Activated CD4-positive, alpha-beta T cell treated with anti-CD3 and anti-CD28 coated beads, Interleukin-2, amount 50 U/mL, for 24 hours (primary cell): ENCODE data around the gene DCAF11.
A peak's percentile ranks its signal among the peaks of the same experiment; 100 is the strongest.
"Not testable (repeated sequence)": the region's sequence is repeated elsewhere in the genome, so short reads cannot be mapped to it uniquely, and the experiment has no call there.

Source experiments
- DNase-seq, 2 donors: peaks; one replicate each; pipeline ENCODE4 v3.0.0-alpha.2; 2020; ENCODE audit warnings: low read depth in 1 of 2, low spot score in 1 of 2

The DCAF11 gene

GRCh38 chr14:24095271-24096068 is 19.1 kb upstream of the DCAF11 start:
- peak in 1 of 2 donors; percentile 37 for DNase-seq

- no peak for DNase-seq
Observed at GRCh38 chr14:24096545-24097181, 17.9 kb upstream of the DCAF11 start.

- DNase-seq, result no peak
Observed at GRCh38 chr14:24098229-24098926, 16.2 kb upstream of the DCAF11 start.

GRCh38 chr14:24098927-24099813 is 15.4 kb upstream of the DCAF11 start:
- no peak for DNase-seq

- DNase-seq, result no peak
Observed at GRCh38 chr14:24100197-24100981, 14.2 kb upstream of the DCAF11 start.

GRCh38 chr14:24100982-24101494 is 13.5 kb upstream of the DCAF11 start:
- no peak for DNase-seq

- no peak for DNase-seq
Observed at GRCh38 chr14:24102357-24103048, 12.1 kb upstream of the DCAF11 start.

GRCh38 chr14:24103451-24103850 is 11.1 kb upstream of the DCAF11 start:
- DNase-seq, result no peak

GRCh38 chr14:24105609-24106239 is 8.9 kb upstream of the DCAF11 start:
- not testable (repeated sequence) for DNase-seq

- DNase-seq, result no peak
Observed at GRCh38 chr14:24106672-24107271, 7.8 kb upstream of the DCAF11 start.

- no peak for DNase-seq
Observed at GRCh38 chr14:24108336-24108874, 6.2 kb upstream of the DCAF11 start.

GRCh38 chr14:24110060-24110459 is 4.5 kb upstream of the DCAF11 start:
- no peak for DNase-seq

- DNase-seq, result no peak
Observed at GRCh38 chr14:24110523-24110922, 4.1 kb upstream of the DCAF11 start.

- no peak for DNase-seq
Observed at GRCh38 chr14:24113379-24113800, 1.2 kb upstream of the DCAF11 start.

GRCh38 chr14:24113801-24114531 is 611 bp upstream of the DCAF11 start:
- DNase-seq, result peak; percentile 61 to 80

- no peak for DNase-seq
Observed at GRCh38 chr14:24115422-24116127, 998 bp downstream of the DCAF11 start.
